Gastroesophageal sphincter (tissue), 3 donors: ENCODE data around the gene UGT1A3.

Source experiments
- CTCF ChIP-seq, 4 experiments: fragments of 200-600 bp in 2 of 4; fragments of 450-650 bp in 2 of 4; sonication (generic) in 1 of 4; IDR thresholded peaks; one replicate each; pipeline ENCODE4 v1.5.1; 2017 to 2019; ENCODE audit warnings: antibody characterized with exemption in 4 of 4, mild to moderate bottlenecking in 2 of 4, moderate library complexity in 2 of 4
- POLR2A ChIP-seq, 2 donors: fragments of 450-650 bp; IDR thresholded peaks; one replicate each; pipeline ENCODE4 v1.6.1; 2017; ENCODE audit warnings: antibody characterized with exemption in 2 of 2, mild to moderate bottlenecking in 2 of 2, moderate library complexity in 1 of 2

- TF ChIP-seq CTCF (IDR thresholded peaks at IDR 0.05) (no peak), POLR2A (IDR thresholded peaks at IDR 0.05) (no peak)
Measured at GRCh38 chr2:233707940-233708644, 20.8 kb upstream of the UGT1A3 start.
